Breast epithelium (tissue), 4 donors: Measurements from ENCODE around the gene DENND6A. TPM values are rescaled to one million over a fixed set of nuclear protein-coding genes. Genes with fewer than 3 reads are reported as not detected.
"Not testable (repeated sequence)": the region's sequence is repeated elsewhere in the genome, so short reads cannot be mapped to it uniquely, and the experiment has no call there.

Source experiments
- DNase-seq, 2 donors: peaks; one replicate each; pipeline ENCODE4 v3.0.0-alpha.2; 2019; ENCODE audit warnings: low spot score in 2 of 2
- H3K27ac ChIP-seq, 2 donors: fragments of 200-600 bp; sonication (generic) in 1 of 2; one replicate each; pipeline ENCODE4 v1.5.1; 2016 to 2019; ENCODE audit warnings: mild to moderate bottlenecking in 1 of 2
- H3K27me3 ChIP-seq, 2 donors: fragments of 200-600 bp; sonication (generic) in 1 of 2; one replicate each; pipeline versions ENCODE4 v1.5.1 to v1.6.0; 2017 to 2019; ENCODE audit warnings: control low read depth in 1 of 2, mild to moderate bottlenecking in 1 of 2
- H3K36me3 ChIP-seq: fragments of 200-600 bp; one replicate; pipeline ENCODE4 v1.5.1; 2019
- H3K4me1 ChIP-seq, 2 donors: fragments of 200-600 bp; sonication (generic); one replicate each; pipeline ENCODE4 v1.5.1; 2016 to 2019; ENCODE audit warnings: control low read depth in 1 of 2
- H3K4me3 ChIP-seq, 3 donors: fragments of 200-600 bp; sonication (generic); 1 replicate in 2 of 3; 2 replicates in 1 of 3; pipeline ENCODE4 v1.5.1; 2016 to 2019; ENCODE audit warnings: mild to moderate bottlenecking in 3 of 3, moderate library complexity in 2 of 3
- H3K9me3 ChIP-seq, 2 donors: fragments of 200-600 bp; sonication (generic) in 1 of 2; one replicate each; pipeline ENCODE4 v1.5.1; 2016 to 2019; ENCODE audit warnings: control low read depth in 1 of 2
- CTCF ChIP-seq, 3 donors: fragments of 450-650 bp; IDR thresholded peaks; one replicate each; pipeline ENCODE4 v1.5.1; 2016 to 2017; ENCODE audit warnings: antibody characterized with exemption in 3 of 3, mild to moderate bottlenecking in 3 of 3, moderate library complexity in 3 of 3
- POLR2A ChIP-seq: fragments of 450-650 bp; IDR thresholded peaks from one replicate; pipeline ENCODE4 v1.6.1; 2016; ENCODE audit warnings: antibody characterized with exemption, mild to moderate bottlenecking, moderate library complexity
- POLR2AphosphoS5 ChIP-seq, 3 donors: sonication (generic); formaldehyde crosslinking; IDR thresholded peaks; one replicate each; pipeline ENCODE4 v1.6.1; 2017; ENCODE audit warnings: antibody characterized with exemption in 3 of 3
- intact Hi-C: fragments of 100-400 bp; cut with DNase I; formaldehyde crosslinking; loops from one replicate; pipeline ENCODE4 v1.15.1; 2023; ENCODE audit warnings: low total_unique reads
- total RNA-seq, 3 donors: library from RNA; depleted of rRNA; stranded (reverse); fragments of >200 nt; gene quantifications; one replicate each; pipeline ENCODE4 v1.1.0, GENCODE V29; 2016

Gene DENND6A
- total RNA-seq, 3 donors from 2014 or later = 33.1 to 56.2 (median 38.0) TPM

GRCh38 chr3:57696801-57697321, 4.0 kb upstream of the DENND6A start:
- TF ChIP-seq POLR2AphosphoS5 (IDR thresholded peaks at IDR 0.05) = peak in 1 of 3 donors; percentile 48
- no peak for TF ChIP-seq POLR2A
- no peaks in the 10 kb centered on the region for H3K9me3 ChIP-seq

GRCh38 chr3:57694146-57694545, 1.3 kb upstream of the DENND6A start:
- H3K4me3 ChIP-seq = no peak overlapping the region
- no peak overlapping the region for H3K27ac ChIP-seq

More at GRCh38 chr3:57696801-57697321, 4.0 kb upstream of the DENND6A start:
- intact Hi-C loops = no loop called here
- no peak for DNase-seq
- H3K4me1 ChIP-seq = no peaks in the 10 kb centered on the region
- no peaks in the 10 kb centered on the region for H3K36me3 ChIP-seq
- no peak overlapping the region for H3K4me3 ChIP-seq
- no peaks in the 10 kb centered on the region for H3K27me3 ChIP-seq
- H3K27ac ChIP-seq = peak overlapping the region; percentile 4 to 17

GRCh38 chr3:57692133-57692395, 813 bp downstream of the DENND6A start:
- intact Hi-C loops = loop anchor here (5.0 kb wide), 1 partner anchor 65 kb away; the partner anchor contains the start of gene SLMAP
- H3K27me3 ChIP-seq, H3K9me3 ChIP-seq, H3K4me1 ChIP-seq, H3K36me3 ChIP-seq, DNase-seq: not testable (repeated sequence)
- Histone ChIP-seq H3K4me3 (peak overlapping the region; percentile 90 to 99 (median 95)), H3K27ac (peak overlapping the region; percentile 98 to 99)

More at GRCh38 chr3:57694146-57694545, 1.3 kb upstream of the DENND6A start:
- no peaks in the 10 kb centered on the region for H3K9me3 ChIP-seq
- intact Hi-C loops = loop anchor here (5.0 kb wide), 1 partner anchor 63 kb away; the partner anchor contains the start of gene SLMAP
- no peak for DNase-seq
- H3K27me3 ChIP-seq = no peaks in the 10 kb centered on the region
- H3K36me3 ChIP-seq = no peaks in the 10 kb centered on the region
- no peak for TF ChIP-seq POLR2A
- no peak for TF ChIP-seq POLR2AphosphoS5 (IDR thresholded peaks at IDR 0.05)
- TF ChIP-seq CTCF (IDR thresholded peaks at IDR 0.05) = no peak
- H3K4me1 ChIP-seq = no peaks in the 10 kb centered on the region

- TF ChIP-seq CTCF (IDR thresholded peaks at IDR 0.05) (no peak), POLR2AphosphoS5 (IDR thresholded peaks at IDR 0.05) (no peak), POLR2A (no peak)
- Histone ChIP-seq H3K27me3 (no peaks in the 10 kb centered on the region), H3K27ac (peak overlapping the region; percentile 98 to 99), H3K9me3 (no peaks in the 10 kb centered on the region), H3K4me1 (no peaks in the 10 kb centered on the region), H3K36me3 (no peaks in the 10 kb centered on the region), H3K4me3 (peak overlapping the region; percentile 90 to 99 (median 95))
- intact Hi-C loops = loop anchor here (5.0 kb wide), 1 partner anchor 66 kb away; the partner anchor contains the start of gene SLMAP
- DNase-seq = no peak
Observed at GRCh38 chr3:57691411-57692132, 1.3 kb downstream of the DENND6A start.

- Histone ChIP-seq H3K4me3 (peak overlapping the region in 1 of 3 donors; percentile 20), H3K36me3 (no peaks in the 10 kb centered on the region), H3K27ac (peak overlapping the region in 1 of 2 donors; percentile 0), H3K9me3 (no peaks in the 10 kb centered on the region), H3K27me3 (no peaks in the 10 kb centered on the region), H3K4me1 (no peaks in the 10 kb centered on the region)
- DNase-seq = no peak
- intact Hi-C loops = loop anchor here (5.0 kb wide), 1 partner anchor 68 kb away; the partner anchor contains the start of gene SLMAP
- no peak for TF ChIP-seq POLR2A
- TF ChIP-seq CTCF (IDR thresholded peaks at IDR 0.05) = no peak
- no peak for TF ChIP-seq POLR2AphosphoS5 (IDR thresholded peaks at IDR 0.05)
Observed at GRCh38 chr3:57689367-57690053, 3.4 kb downstream of the DENND6A start.

GRCh38 chr3:57688291-57688690, 4.6 kb downstream of the DENND6A start:
- H3K27me3 ChIP-seq = no peaks in the 10 kb centered on the region
- peak overlapping the region in 1 of 2 donors; percentile 0 for H3K27ac ChIP-seq
- no peak for TF ChIP-seq POLR2AphosphoS5 (IDR thresholded peaks at IDR 0.05)
- no peak for TF ChIP-seq CTCF (IDR thresholded peaks at IDR 0.05)
- intact Hi-C loops = no loop called here
- H3K9me3 ChIP-seq = no peaks in the 10 kb centered on the region
- H3K4me3 ChIP-seq = peak overlapping the region in 1 of 3 donors; percentile 14
- DNase-seq = no peak
- no peaks in the 10 kb centered on the region for H3K4me1 ChIP-seq
- H3K36me3 ChIP-seq = no peaks in the 10 kb centered on the region
